Common myeloid progenitor, CD34-positive (primary cell): ENCODE measurements around the gene ROR1.
A peak's percentile ranks its signal among the peaks of the same experiment; 100 is the strongest.
"Not testable (repeated sequence)": the region's sequence is repeated elsewhere in the genome, so short reads cannot be mapped to it uniquely, and the experiment has no call there.

Experiments used
- CTCF ChIA-PET: fragments of 350-600 bp; sonication (Branson Sonifier 250); formaldehyde crosslinking; loops from one replicate; lab custom pipeline; 2021; ENCODE audit warnings: antibody characterized with exemption; lab: Charles Lee
- POLR2A ChIA-PET: fragments of 350-600 bp; sonication (Branson Sonifier 250); formaldehyde crosslinking; loops from one replicate; lab custom pipeline; 2021; ENCODE audit warnings: antibody characterized with exemption; lab: Charles Lee
- DNase-seq, 3 donors: peaks; one replicate each; pipeline versions ENCODE4 v3.0.0 to v3.0.0-alpha.2; 2013
- H3K27ac ChIP-seq, 2 experiments: 1 replicate in 1 of 2; 2 replicates in 1 of 2; pipeline ENCODE4 v1.7.0; 2013; ENCODE audit warnings: inconsistent platforms in 2 of 2, low read length in 2 of 2, mild to moderate bottlenecking in 2 of 2, low read depth in 1 of 2, moderate library complexity in 1 of 2; ENCODE audit not compliant: severe bottlenecking in 2 of 2, insufficient read depth in 1 of 2, poor library complexity in 1 of 2
- H3K27me3 ChIP-seq, 5 experiments: replicated peaks in 2 of 5; 1 replicate in 3 of 5; 2 replicates in 2 of 5; pipeline versions ENCODE4 v1.6.1 to v1.7.0; 2013; ENCODE audit warnings: low read length in 4 of 5, mild to moderate bottlenecking in 2 of 5, moderate library complexity in 2 of 5, inconsistent platforms in 1 of 5; ENCODE audit not compliant: insufficient read depth in 5 of 5, control insufficient read depth in 4 of 5
- H3K36me3 ChIP-seq, 4 experiments: 1 replicate in 2 of 4; 2 replicates in 2 of 4; pipeline versions ENCODE4 v1.6.1 to v1.7.0; 2013; ENCODE audit warnings: low read length in 3 of 4, control low read depth in 1 of 4, mild to moderate bottlenecking in 1 of 4; ENCODE audit not compliant: control insufficient read depth in 4 of 4, insufficient read depth in 4 of 4
- H3K4me1 ChIP-seq, 4 experiments: 1 replicate in 3 of 4; 2 replicates in 1 of 4; pipeline versions ENCODE4 v1.6.1 to v1.7.1; 2013; ENCODE audit warnings: low read length in 3 of 4, mild to moderate bottlenecking in 3 of 4, control low read depth in 1 of 4, inconsistent platforms in 1 of 4, moderate library complexity in 1 of 4; ENCODE audit not compliant: control insufficient read depth in 4 of 4, insufficient read depth in 4 of 4; ENCODE audit errors: control extremely low read depth in 1 of 4
- H3K4me3 ChIP-seq, 7 experiments: 1 replicate in 4 of 7; 2 replicates in 3 of 7; pipeline versions ENCODE4 v1.5.1 to v1.7.0; 2013; ENCODE audit warnings: mild to moderate bottlenecking in 7 of 7, low read length in 6 of 7, moderate library complexity in 6 of 7, inconsistent platforms in 2 of 7, low read depth in 2 of 7, control low read depth in 1 of 7; ENCODE audit not compliant: insufficient read depth in 4 of 7, control insufficient read depth in 1 of 7; ENCODE audit errors: extremely low read depth in 1 of 7
- H3K9me3 ChIP-seq, 5 experiments: 1 replicate in 4 of 5; 2 replicates in 1 of 5; pipeline versions ENCODE4 v1.6.1 to v1.7.1; 2013; ENCODE audit warnings: low read length in 4 of 5, mild to moderate bottlenecking in 2 of 5, inconsistent platforms in 1 of 5, low read depth in 1 of 5, moderate library complexity in 1 of 5; ENCODE audit not compliant: control insufficient read depth in 4 of 5, insufficient read depth in 2 of 5; ENCODE audit errors: control extremely low read depth in 1 of 5
- WGBS: methylation state at CpG from one replicate; pipeline ENCODE4 v1.1.5; 2013; ENCODE audit not compliant: insufficient coverage; 5-methylcytosine and 5-hydroxymethylcytosine counted together

Gene ROR1

DNA sequence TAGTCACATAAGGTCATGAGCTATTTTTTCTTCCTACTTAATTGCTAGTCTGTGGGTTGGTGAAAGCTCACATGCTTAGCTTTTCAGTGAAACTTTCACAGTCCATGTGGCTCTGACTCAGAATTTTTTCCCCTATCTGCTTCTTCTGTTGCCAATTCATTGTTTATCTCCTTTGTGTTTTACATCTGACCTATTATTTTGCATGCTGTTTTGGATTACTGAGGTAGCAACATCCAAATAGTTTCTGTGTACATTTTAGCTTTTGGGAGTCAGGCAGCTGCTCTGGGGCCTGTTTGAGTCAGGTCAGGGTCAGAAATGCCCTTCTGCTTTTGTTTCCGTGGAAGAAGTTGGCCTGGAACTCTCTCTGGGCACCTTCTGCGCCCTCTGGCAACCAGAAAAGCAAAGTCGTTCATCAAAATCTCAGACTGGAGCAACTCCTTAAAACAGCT, 40.0 kb downstream of the ROR1 start:
- Histone ChIP-seq H3K27ac (no peak overlapping the region), H3K27me3 (no peaks in the 10 kb centered on the region), H3K4me3 (no peak overlapping the region), H3K36me3 (no peaks in the 10 kb centered on the region), H3K9me3 (peaks cover 0 to 3% (median 0%) of the 10 kb centered on the region in 5 experiments), H3K4me1 (no peaks in the 10 kb centered on the region)
- 90% methylated on average over 3 of the region's 3 CpGs for WGBS
- no peak for DNase-seq
- CTCF ChIA-PET, result interaction anchor here (1.4 kb wide), 1 partner anchor 9 kb away, joined by 3 read pairs; no protein-coding TSS in a partner anchor
- POLR2A ChIA-PET, result no interaction called here

DNA sequence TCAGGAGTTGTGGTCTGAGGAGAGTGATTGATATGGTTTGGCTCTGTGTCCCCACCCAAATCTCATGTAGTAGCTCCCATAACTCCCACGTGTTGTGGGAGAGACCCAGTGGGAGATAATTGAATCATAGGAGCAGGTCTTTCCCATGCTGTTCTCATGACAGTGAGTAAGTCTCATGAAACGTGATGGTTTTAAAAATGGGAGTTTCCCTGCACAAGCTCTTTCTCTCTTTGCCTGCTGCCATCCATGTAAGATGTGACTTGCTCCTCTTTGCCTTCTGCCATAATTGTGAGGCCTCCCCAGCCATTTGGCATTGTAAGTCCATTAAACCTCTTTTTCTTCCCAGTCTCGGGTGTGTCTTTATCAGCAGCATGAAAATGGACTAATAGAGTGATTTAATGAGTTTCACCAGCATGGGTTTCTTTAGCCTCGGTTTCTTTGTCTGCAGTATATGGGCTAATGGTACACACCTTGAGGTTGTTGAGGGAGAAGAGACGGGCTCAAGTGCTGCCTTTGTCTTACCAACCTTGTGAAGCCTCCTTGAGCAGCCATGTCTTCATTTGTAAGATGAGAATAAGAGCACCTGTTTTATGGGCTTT, 42.5 kb downstream of the ROR1 start:
- H3K4me1 ChIP-seq, H3K9me3 ChIP-seq, DNase-seq, H3K4me3 ChIP-seq, H3K27me3 ChIP-seq, H3K27ac ChIP-seq, POLR2A ChIA-PET, H3K36me3 ChIP-seq: not testable (repeated sequence)
- CTCF ChIA-PET, result interaction anchor here (1.7 kb wide), 1 partner anchor 13 kb away, joined by 4 read pairs; no protein-coding TSS in a partner anchor
- WGBS, result 96% methylated on average over 4 of the region's 5 CpGs

DNA sequence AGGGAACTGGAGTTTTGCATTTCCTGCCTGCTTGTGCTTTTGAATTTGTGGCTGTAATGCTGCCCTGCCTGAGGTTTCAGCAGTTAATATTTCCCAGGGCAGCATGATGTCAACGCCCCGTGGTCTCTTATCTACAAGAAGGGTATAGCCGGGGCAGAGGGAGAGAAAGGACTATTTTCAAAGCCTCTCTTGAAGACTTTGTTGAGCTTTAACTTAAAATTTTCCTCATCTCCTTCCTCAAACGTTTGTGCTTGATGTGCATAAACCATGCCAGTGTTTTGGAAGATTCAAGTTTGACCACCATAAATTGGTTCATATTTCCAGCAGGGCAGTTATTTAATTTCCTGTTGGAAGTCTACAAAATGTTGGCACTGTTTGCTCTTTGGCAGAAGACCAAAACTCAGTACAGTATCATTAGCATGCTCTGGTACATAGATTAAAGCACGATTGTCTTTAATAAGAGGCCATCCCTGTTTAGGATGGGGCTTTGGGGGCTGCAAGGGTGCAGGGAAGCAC, 43.4 kb downstream of the ROR1 start:
- CTCF ChIA-PET, result interaction anchor here (1.7 kb wide), 1 partner anchor 13 kb away, joined by 4 read pairs; no protein-coding TSS in a partner anchor
- Histone ChIP-seq H3K27ac (no peak overlapping the region), H3K4me3 (no peak overlapping the region), H3K27me3 (peaks cover 0 to 2% (median 0%) of the 10 kb centered on the region in 5 experiments), H3K9me3 (peaks cover 0 to 3% (median 0%) of the 10 kb centered on the region in 5 experiments), H3K4me1 (no peaks in the 10 kb centered on the region), H3K36me3 (no peaks in the 10 kb centered on the region)
- DNase-seq, result peak; percentile 5 to 44 (median 14)
- WGBS, result 35% methylated on average over 5 of the region's 5 CpGs
- POLR2A ChIA-PET, result no interaction called here

DNA sequence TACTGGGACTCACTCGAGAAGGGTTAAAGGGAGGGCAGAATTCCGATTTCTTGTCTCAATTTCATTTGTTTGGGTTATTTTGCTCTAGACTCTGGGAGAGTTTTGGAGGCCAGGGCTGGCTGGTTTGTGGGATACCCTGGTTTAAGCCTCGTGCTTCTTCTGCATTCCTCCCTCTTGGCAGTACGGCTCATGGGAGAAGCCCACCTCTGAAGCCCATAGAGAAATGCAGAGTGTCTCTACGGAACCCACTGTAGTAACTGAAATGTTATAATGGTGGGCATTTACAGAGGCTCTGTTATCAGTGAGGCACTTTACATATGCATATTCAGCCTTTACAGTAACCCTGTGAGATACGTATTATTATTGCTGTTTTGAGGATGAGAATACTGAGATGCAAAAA, 43.9 kb downstream of the ROR1 start:
- DNase-seq, result no peak
- WGBS, result 92% methylated on average over 4 of the region's 6 CpGs
- POLR2A ChIA-PET, result no interaction called here
- Histone ChIP-seq H3K36me3 (no peaks in the 10 kb centered on the region), H3K27me3 (peaks cover 0 to 2% (median 0%) of the 10 kb centered on the region in 5 experiments), H3K27ac (no peak overlapping the region), H3K9me3 (peaks cover 0 to 3% (median 0%) of the 10 kb centered on the region in 5 experiments), H3K4me3 (no peak overlapping the region), H3K4me1 (no peaks in the 10 kb centered on the region)
- CTCF ChIA-PET, result no interaction called here

DNA sequence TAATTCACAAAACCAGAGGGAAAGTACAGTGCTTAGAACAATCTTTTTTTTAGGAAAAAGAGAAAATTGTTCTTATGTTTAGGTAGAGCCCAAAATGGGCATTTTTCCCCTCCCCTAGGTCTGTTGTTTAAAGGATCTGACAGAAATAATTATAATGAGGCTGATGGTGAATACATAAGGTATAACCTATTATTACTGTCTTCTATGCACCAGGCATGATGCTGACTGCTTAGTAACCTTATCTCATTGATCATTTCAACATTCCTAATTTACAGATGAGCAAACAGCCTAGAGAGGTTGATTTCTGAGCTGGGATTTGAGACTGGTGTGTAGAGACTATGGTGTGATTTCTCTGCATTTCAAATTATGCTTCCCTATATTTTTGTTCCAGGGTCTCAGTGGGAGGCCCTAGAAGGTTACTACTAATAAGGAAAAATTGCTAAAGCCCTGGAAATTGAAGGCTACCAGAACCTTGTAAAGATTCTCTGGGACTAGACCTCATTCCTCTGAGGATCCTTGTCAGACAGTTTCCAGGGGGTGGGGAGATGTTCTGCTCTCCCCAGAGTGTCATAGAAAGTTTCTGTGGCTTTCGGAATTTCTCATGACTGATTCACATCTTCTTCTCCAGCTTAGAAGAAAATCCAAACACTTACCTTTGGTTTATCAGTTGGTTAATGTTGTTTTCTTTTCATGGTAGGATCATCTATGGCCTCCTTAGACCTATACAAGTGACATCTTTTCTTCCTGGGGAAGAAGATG, 44.9 kb downstream of the ROR1 start:
- CTCF ChIA-PET, result no interaction called here

DNA sequence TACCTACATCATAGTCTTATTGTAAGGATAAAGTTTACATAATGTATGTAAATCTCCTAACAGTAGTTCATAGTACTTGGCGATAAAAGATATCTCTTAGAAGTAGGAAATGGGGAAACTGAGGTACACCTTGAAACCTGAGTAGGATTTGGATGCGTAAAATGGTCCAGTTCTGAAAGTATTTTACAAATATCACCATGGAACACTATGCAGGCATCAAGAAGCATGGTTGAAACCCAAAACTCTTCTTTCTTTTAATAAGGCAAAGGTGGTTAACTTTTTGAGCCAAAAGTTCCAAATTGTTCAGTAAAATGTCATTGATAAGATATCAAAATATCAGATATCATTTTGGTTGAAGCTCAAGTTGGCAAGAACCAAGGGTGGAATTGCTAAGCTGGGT, 46.0 kb downstream of the ROR1 start:
- Histone ChIP-seq H3K27ac (no peak overlapping the region), H3K36me3 (no peaks in the 10 kb centered on the region), H3K4me3 (no peak overlapping the region), H3K4me1 (no peaks in the 10 kb centered on the region), H3K27me3 (peaks cover 0 to 2% (median 0%) of the 10 kb centered on the region in 5 experiments), H3K9me3 (peaks cover 0 to 3% (median 0%) of the 10 kb centered on the region in 5 experiments)
- WGBS, result no CpG with 5 or more reads among the region's 2 CpGs
- ChIA-PET POLR2A (no interaction called here), CTCF (no interaction called here)
- DNase-seq, result no peak

More for the DNA sequence above, 44.9 kb downstream of the ROR1 start:
- Histone ChIP-seq H3K27me3 (peaks cover 0 to 2% (median 0%) of the 10 kb centered on the region in 5 experiments), H3K27ac (no peak overlapping the region), H3K9me3 (peaks cover 0 to 3% (median 0%) of the 10 kb centered on the region in 5 experiments), H3K4me1 (no peaks in the 10 kb centered on the region), H3K4me3 (no peak overlapping the region), H3K36me3 (no peaks in the 10 kb centered on the region)
- no CpG with 5 or more reads among the region's 1 CpG for WGBS
- DNase-seq, result no peak
- POLR2A ChIA-PET, result no interaction called here
